Fibroblast of lung (primary cell): ENCODE measurements around the gene CAVIN3.

Source experiments
- EZH2 ChIP-seq: IDR thresholded peaks from 2 replicates; pipeline ENCODE4 v1.5.1; 2012; ENCODE audit warnings: low read length, control low read depth, mild to moderate bottlenecking; ENCODE audit errors: missing control alignments
- TF ChIP-seq, protein P1 (sequence below), 2 donors: IDR thresholded peaks in 1 of 2; conservative IDR thresholded peaks in 1 of 2; 1 replicate in 1 of 2; 2 replicates in 1 of 2; pipeline ENCODE4 v1.5.1; 2011 to 2012; ENCODE audit warnings: low read length in 2 of 2, control low read depth in 1 of 2, inconsistent platforms in 1 of 2, low read depth in 1 of 2, mild to moderate bottlenecking in 1 of 2

DNA sequence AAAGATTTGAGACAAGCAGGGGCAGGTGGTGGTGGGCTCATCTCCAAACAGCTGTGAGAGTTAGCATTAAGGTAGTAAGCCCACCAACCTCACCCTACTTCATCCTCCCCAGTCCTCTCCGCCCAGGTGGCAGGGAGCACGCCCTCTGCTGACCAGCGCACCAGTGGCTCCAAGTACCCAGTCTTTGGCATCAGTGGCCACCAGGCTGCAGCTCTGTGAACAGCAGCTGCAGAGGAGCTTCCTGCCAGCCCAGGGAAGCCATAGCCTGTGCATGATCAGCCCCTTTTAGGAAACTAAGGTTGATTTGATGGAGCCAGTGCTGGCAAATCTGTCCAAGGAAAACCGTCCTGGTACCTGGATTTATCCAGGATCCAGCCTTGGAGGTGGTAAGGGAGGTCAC lies 21.7 kb downstream of the CAVIN3 start:
- TF ChIP-seq, protein P1, sequence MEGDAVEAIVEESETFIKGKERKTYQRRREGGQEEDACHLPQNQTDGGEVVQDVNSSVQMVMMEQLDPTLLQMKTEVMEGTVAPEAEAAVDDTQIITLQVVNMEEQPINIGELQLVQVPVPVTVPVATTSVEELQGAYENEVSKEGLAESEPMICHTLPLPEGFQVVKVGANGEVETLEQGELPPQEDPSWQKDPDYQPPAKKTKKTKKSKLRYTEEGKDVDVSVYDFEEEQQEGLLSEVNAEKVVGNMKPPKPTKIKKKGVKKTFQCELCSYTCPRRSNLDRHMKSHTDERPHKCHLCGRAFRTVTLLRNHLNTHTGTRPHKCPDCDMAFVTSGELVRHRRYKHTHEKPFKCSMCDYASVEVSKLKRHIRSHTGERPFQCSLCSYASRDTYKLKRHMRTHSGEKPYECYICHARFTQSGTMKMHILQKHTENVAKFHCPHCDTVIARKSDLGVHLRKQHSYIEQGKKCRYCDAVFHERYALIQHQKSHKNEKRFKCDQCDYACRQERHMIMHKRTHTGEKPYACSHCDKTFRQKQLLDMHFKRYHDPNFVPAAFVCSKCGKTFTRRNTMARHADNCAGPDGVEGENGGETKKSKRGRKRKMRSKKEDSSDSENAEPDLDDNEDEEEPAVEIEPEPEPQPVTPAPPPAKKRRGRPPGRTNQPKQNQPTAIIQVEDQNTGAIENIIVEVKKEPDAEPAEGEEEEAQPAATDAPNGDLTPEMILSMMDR (conservative IDR thresholded peaks at IDR 0.05 in 1 of 2, IDR thresholded peaks at IDR 0.05 in 1 of 2; ENCODE audit: low read depth in 1 of 2, low read length in 2 of 2), result peak; percentile 28 to 59
- TF ChIP-seq EZH2, result no peak
